ENCODE results near the gene C6orf47. TPM values are rescaled to one million over a fixed set of nuclear protein-coding genes. Genes with fewer than 3 reads are reported as not detected.

The C6orf47 gene
- total and polyA plus RNA-seq, 2 donors (not counting 3 experiments of a cell fraction or from before 2014, with no cell fraction given), result 5.8 to 12.8 TPM

DNA sequence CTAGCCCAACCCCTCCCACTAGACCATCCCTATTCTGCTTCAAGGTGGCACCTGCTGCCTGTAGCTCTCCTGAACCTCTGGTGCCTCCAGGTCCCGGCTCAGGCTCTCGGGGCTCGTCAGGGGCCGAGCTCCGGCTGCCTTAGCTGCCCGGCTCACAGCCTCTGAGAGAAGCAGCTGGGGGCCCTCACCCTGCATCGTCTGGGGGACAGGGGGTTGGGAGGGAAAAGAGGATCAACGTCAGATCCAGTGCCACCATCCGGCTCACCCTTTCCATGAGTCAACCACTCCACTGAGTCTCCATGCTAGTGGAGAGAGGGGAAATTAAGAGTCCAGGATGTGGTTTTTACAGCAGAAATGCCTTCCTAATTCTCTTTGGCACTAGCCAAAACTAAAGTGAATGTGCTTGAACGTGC, 21.1 kb downstream of the C6orf47 start:
- Histone ChIP-seq H3K27ac (ENCODE audit: insufficient read depth, low read depth, low read length) (no peak overlapping the region), H3K4me2 (ENCODE audit: insufficient read depth, low read length) (no peak overlapping the region), H3K4me3 (replicated peaks in 1 of 3; ENCODE audit: insufficient read depth in 1 of 3, low read depth in 1 of 3, low read length in 3 of 3) (no peak overlapping the region), H3K9me1 (replicated peaks; ENCODE audit: control insufficient read depth, extremely low read depth, insufficient read depth, low read length) (no peaks in the 10 kb centered on the region), H3K9ac (replicated peaks; ENCODE audit: extremely low read depth, insufficient read depth, low read length) (no peak overlapping the region), H3K36me3 (ENCODE audit: control insufficient read depth in 2 of 2, extremely low read depth in 1 of 2, insufficient read depth in 2 of 2, low read length in 2 of 2) (peaks cover 37 to 72% of the 10 kb centered on the region in 2 experiments), H3K4me1 (ENCODE audit: control insufficient read depth, extremely low read depth, insufficient read depth, low read length) (no peaks in the 10 kb centered on the region), H3K9me3 (replicated peaks; ENCODE audit: control insufficient read depth, insufficient read depth, low read length) (no peaks in the 10 kb centered on the region), H3K27me3 (ENCODE audit: control insufficient read depth in 2 of 2, insufficient read depth in 2 of 2, low read length in 2 of 2) (no peaks in the 10 kb centered on the region), H2AFZ (ENCODE audit: low read depth, low read length) (no peak overlapping the region), H3K79me2 (ENCODE audit: control insufficient read depth, insufficient read depth, low read length) (no peaks in the 10 kb centered on the region), H4K20me1 (replicated peaks; ENCODE audit: control insufficient read depth, extremely low read depth, insufficient read depth, low read length) (no peaks in the 10 kb centered on the region)
- FAIRE-seq (no peak), DNase-seq (ENCODE audit: low read depth, low spot score) (no peak)
- CTCF ChIA-PET, result interaction anchor here (1.3 to 2.5 kb wide), 7 partner anchors 12 to 191 kb away, joined by 3 to 10 read pairs (median 4); partner anchors contain the start of genes ATP6V1G2, BAG6 and GPANK1
- POLR2A ChIA-PET, result interaction anchor here (1.1 to 2.2 kb wide), 3 partner anchors 12 to 188 kb away, joined by 3 to 10 read pairs (median 4); partner anchors contain the start of genes BAG6, GPANK1 and HSPA1B
- no TSS peak for BruUV-seq (replicated peaks)
- dilution Hi-C loops (cut with MboI; ENCODE audit: extremely low pct_ligation_motif_present, low sequenced_read_pairs), result no loop called here
- intact Hi-C loops (cut with micrococcal nuclease), result no loop called here
- no peak for TF ChIP-seq POLR2A (IDR thresholded peaks at IDR 0.05; ENCODE audit: low read depth, low read length)
- no peak for TF ChIP-seq MYC (IDR thresholded peaks at IDR 0.05; ENCODE audit: low read depth, low read length)
- TF ChIP-seq, protein P1, sequence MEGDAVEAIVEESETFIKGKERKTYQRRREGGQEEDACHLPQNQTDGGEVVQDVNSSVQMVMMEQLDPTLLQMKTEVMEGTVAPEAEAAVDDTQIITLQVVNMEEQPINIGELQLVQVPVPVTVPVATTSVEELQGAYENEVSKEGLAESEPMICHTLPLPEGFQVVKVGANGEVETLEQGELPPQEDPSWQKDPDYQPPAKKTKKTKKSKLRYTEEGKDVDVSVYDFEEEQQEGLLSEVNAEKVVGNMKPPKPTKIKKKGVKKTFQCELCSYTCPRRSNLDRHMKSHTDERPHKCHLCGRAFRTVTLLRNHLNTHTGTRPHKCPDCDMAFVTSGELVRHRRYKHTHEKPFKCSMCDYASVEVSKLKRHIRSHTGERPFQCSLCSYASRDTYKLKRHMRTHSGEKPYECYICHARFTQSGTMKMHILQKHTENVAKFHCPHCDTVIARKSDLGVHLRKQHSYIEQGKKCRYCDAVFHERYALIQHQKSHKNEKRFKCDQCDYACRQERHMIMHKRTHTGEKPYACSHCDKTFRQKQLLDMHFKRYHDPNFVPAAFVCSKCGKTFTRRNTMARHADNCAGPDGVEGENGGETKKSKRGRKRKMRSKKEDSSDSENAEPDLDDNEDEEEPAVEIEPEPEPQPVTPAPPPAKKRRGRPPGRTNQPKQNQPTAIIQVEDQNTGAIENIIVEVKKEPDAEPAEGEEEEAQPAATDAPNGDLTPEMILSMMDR (IDR thresholded peaks at IDR 0.05; ENCODE audit: extremely low read depth in 1 of 2, insufficient read depth in 1 of 2, low read depth in 1 of 2, low read length in 2 of 2), result no peak
- no peak for TF ChIP-seq JUN (IDR thresholded peaks at IDR 0.05; ENCODE audit: borderline replicate concordance, insufficient read depth, insufficient read length, low read depth)
- TF ChIP-seq EZH2 (IDR thresholded peaks at IDR 0.05; ENCODE audit: borderline replicate concordance, low read depth, low read length, severe bottlenecking), result no peak
- no peak for TF ChIP-seq FOS (IDR thresholded peaks at IDR 0.05; ENCODE audit: borderline replicate concordance, insufficient read depth, low read length)
- TF ChIP-seq GATA2 (IDR thresholded peaks at IDR 0.05; ENCODE audit: insufficient read depth, insufficient read length, low read depth, low read length), result no peak
- TF ChIP-seq, protein P2, sequence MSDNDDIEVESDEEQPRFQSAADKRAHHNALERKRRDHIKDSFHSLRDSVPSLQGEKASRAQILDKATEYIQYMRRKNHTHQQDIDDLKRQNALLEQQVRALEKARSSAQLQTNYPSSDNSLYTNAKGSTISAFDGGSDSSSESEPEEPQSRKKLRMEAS (IDR thresholded peaks at IDR 0.05; ENCODE audit: insufficient read depth, insufficient read length), result no peak
- TF ChIP-seq POLR2AphosphoS5 (IDR thresholded peaks at IDR 0.05; ENCODE audit: insufficient read depth, low read depth, low read length), result no peak

Data from endothelial cell of umbilical vein (primary cell).